GM12875 (cell line): ENCODE results near the gene FGD4.

ENCODE experiments used
- H3K4me3 ChIP-seq: one replicate; pipeline ENCODE4 v1.5.1; 2011; ENCODE audit warnings: low read depth, low read length, control low read depth
- TF ChIP-seq, protein P1 (sequence below): IDR thresholded peaks from 2 replicates; pipeline ENCODE4 v1.5.1; 2011; ENCODE audit warnings: low read depth, mild to moderate bottlenecking, control low read depth, inconsistent platforms, low read length, moderate library complexity, borderline replicate concordance; ENCODE audit not compliant: insufficient read depth

Gene FGD4

DNA sequence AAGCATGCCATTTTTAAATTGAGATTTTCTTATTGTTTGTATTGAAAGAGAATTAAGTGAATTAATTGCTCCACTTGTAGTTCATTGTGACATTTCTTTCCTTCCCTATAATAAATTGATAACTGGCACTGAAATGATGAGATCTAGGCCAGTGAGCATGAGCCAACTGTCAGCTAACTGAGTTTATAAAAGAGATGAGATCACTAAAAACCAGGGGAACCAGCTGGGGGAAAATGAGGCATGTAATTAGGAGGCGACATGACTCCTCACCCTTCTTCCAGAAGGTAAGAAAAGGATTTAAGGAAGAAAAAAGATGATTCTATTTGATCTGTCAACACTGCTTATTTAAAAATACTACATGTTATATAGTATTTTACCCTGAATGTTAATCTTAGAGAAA is 175.2 kb downstream of the FGD4 start:
- TF ChIP-seq, protein P1, sequence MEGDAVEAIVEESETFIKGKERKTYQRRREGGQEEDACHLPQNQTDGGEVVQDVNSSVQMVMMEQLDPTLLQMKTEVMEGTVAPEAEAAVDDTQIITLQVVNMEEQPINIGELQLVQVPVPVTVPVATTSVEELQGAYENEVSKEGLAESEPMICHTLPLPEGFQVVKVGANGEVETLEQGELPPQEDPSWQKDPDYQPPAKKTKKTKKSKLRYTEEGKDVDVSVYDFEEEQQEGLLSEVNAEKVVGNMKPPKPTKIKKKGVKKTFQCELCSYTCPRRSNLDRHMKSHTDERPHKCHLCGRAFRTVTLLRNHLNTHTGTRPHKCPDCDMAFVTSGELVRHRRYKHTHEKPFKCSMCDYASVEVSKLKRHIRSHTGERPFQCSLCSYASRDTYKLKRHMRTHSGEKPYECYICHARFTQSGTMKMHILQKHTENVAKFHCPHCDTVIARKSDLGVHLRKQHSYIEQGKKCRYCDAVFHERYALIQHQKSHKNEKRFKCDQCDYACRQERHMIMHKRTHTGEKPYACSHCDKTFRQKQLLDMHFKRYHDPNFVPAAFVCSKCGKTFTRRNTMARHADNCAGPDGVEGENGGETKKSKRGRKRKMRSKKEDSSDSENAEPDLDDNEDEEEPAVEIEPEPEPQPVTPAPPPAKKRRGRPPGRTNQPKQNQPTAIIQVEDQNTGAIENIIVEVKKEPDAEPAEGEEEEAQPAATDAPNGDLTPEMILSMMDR, result no peak
- no peak overlapping the region for H3K4me3 ChIP-seq

DNA sequence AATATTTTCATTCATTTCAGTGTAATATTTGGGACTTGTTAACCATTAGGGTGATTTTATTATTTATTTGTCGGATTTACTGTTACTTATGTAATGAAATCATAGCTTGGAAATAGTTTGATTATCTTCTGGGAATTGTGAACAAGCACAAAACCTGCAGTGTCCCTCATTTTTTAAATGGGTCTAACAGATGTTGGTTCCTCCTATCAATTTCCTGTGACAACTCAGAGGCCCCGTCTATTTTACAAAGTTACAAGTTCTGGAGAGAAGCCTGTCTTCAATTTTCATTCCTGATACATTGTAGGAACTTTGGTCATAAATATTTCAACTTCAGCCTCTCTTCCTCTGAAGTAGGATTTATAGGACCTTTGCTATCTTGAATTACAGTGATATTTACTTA is 178.0 kb downstream of the FGD4 start:
- no peak overlapping the region for H3K4me3 ChIP-seq
- TF ChIP-seq, protein P1, result no peak

DNA sequence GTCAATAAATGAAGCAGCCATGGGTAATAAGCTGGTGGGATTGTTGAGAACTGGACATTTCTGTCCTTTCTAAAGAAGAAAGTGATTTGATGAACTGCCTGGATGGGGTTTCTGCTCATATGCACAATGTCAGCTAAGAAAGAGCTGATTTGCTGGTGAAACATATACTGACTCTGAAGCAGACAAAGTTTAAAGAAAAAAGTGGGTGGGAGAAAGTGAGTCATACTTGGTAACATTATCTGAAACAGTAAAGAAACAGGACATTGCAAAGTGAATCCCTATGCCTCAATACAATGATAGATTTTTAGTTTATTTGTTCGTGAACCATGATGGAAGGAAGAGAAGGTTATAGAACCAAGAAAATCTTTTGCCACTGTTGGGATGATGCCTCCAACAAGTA is 184.2 kb downstream of the FGD4 start:
- no peak overlapping the region for H3K4me3 ChIP-seq
- TF ChIP-seq, protein P1, result no peak

DNA sequence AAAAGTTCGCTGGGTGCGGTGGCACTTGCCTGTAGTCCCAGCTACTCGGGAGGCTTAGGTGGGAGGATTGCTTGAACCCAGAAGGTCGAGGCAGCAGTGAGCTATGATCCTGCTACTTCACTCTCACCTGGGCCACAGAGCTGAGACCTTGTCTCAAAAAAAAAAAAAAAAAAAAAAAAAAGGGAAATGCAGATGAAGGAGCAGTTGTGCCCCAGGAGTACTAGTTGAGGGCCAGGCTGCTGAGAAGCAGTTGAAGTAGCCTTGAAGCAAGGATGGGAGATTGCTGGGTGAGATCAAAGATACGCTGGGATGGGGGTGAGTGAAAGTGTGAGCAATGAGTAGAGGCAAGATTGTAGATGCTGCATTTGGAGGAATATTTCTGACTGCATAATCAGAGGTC is 186.3 kb downstream of the FGD4 start:
- TF ChIP-seq, protein P1, result no peak
- H3K4me3 ChIP-seq, result no peak overlapping the region

DNA sequence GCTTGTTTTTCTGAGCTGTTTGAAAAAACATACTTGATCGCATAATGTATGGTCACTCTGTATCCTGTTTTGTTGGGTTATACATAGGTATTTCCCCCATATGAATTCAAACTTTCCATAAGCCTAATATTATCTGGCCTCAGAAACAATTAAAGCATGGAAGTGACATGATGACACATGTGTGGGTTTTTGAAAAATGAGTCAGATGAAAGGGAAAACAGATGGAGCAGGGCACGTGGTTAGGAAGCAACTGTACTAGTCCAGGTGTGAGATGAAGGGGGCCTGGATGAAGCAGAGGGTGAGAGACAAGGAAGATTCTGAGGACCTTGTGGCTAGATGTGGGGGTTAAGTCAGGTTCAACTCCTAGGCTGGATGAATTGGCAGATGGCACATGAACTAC is 187.0 kb downstream of the FGD4 start:
- TF ChIP-seq, protein P1, result no peak
- no peak overlapping the region for H3K4me3 ChIP-seq

DNA sequence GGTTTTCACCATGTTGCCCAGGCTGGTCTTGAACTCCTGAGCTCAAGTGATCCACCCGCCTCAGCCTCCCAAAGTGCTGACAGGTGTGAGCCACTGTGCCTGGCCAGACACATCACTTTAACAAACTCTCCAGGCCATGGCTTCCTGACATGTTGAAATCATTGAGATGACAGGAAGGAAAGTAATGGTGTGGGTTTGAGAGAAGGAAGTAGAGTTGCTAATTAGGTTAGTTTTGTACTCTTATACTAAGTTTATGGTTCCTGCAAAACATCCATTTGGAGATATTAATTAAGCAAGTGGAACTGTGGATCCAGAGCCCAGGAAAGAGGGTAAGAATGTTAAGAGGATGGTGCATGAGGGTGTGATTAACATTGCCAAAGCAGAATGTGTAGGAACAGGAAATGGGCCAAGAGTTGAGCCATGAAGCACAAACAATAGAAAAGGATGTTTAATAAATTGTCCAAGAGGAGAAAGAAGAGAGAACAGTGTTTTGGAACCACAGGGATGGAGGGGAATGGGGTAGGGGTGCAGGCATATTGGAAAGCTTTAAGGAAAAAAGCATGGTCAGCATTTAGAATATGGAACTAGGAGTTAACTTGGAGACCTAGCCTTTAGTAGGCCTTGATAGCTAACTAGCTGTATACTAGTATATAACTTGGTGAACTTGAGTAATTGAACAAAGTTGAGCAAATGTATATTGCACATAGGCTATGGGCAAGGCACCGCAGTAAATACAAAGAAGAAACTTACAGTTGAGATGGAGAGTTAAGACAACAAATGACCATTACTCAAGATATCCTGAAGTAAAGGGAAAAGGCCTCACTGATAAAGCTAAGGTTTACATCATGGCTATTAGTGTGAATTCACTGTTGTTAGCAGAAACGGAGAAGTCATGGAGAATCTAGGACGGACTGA is 188.5 kb downstream of the FGD4 start:
- TF ChIP-seq, protein P1, result no peak
- H3K4me3 ChIP-seq, result no peak overlapping the region

DNA sequence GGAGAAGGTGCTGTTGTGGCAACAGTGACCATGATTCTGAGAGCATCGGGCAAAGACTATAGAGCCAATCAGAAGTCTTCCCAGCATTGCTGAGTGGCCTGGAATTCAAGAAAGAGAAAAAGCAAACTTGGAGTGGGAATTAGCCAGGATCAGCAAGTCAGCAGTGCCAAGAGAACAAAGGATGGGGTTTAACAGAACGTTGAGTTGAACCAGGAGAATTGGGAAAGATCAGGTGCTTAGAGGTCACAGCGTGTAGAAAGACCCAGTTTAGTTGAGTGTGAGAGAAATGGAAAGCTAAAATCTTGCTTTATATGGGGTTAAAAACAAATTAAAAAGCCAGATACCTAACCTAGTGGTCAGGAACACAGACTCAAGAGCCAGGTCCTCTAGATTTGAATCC is 189.2 kb downstream of the FGD4 start:
- TF ChIP-seq, protein P1, result no peak
- H3K4me3 ChIP-seq, result no peak overlapping the region
